ENCODE results near the gene UQCC3. TPM values are rescaled to one million over a fixed set of nuclear protein-coding genes. Genes with fewer than 3 reads are reported as not detected.

UQCC3 gene
- total RNA-seq, 1 donor from 2014 or later = 4.1 TPM

Other genes with a start within 250 kb of the UQCC3 start
- gene AHNAK, start 124.9 kb upstream of the UQCC3 start, total RNA-seq = 409 and 1,601 TPM in 2 replicates
- 1,513 and 1,623 TPM in 2 replicates for gene EEF1G, start 97.8 kb upstream of the UQCC3 start, total RNA-seq
- gene TUT1, start 80.2 kb upstream of the UQCC3 start, total RNA-seq = 5.9 and 12.7 TPM in 2 replicates
- gene MTA2, start 69.8 kb upstream of the UQCC3 start, total RNA-seq = 121 and 212 TPM in 2 replicates
- 14.9 and 29.7 TPM in 2 replicates for gene EML3, start 58.9 kb upstream of the UQCC3 start, total RNA-seq
- gene ROM1, start 58.4 kb upstream of the UQCC3 start, total RNA-seq = 0.87 and 2.5 TPM in 2 replicates
- gene B3GAT3, start 49.7 kb upstream of the UQCC3 start, total RNA-seq = 37.2 and 39.6 TPM in 2 replicates
- 146 and 347 TPM in 2 replicates for gene GANAB, start 25.1 kb upstream of the UQCC3 start, total RNA-seq
- gene INTS5, start 18.4 kb upstream of the UQCC3 start, total RNA-seq = 28.1 and 33.8 TPM in 2 replicates
- gene C11orf98, start 6.5 kb upstream of the UQCC3 start, total RNA-seq = 20.8 and 33.9 TPM in 2 replicates
- gene CSKMT, start 6.4 kb upstream of the UQCC3 start, total RNA-seq = 3.6 and 13.5 TPM in 2 replicates
- gene LBHD1, start 594 bp downstream of the UQCC3 start, total RNA-seq = 3.9 and 5.0 TPM in 2 replicates
- 97.6 and 105 TPM in 2 replicates for gene UBXN1, start 7.4 kb downstream of the UQCC3 start, total RNA-seq
- 0.17 and 0.25 TPM in 2 replicates for gene LRRN4CL, start 17.9 kb downstream of the UQCC3 start, total RNA-seq
- gene BSCL2, start 35.8 kb downstream of the UQCC3 start, total RNA-seq = 47.8 and 50.4 TPM in 2 replicates
- gene GNG3, start 36.0 kb downstream of the UQCC3 start, total RNA-seq = not detected in 2 replicates
- gene HNRNPUL2, start 55.8 kb downstream of the UQCC3 start, total RNA-seq = 4.3 and 18.4 TPM in 2 replicates
- 25.0 and 25.1 TPM in 2 replicates for gene TTC9C, start 56.8 kb downstream of the UQCC3 start, total RNA-seq
- 8.7 and 11.8 TPM in 2 replicates for gene ZBTB3, start 82.5 kb downstream of the UQCC3 start, total RNA-seq
- 46.0 and 78.3 TPM in 2 replicates for gene POLR2G, start 89.9 kb downstream of the UQCC3 start, total RNA-seq
- 15.1 and 20.7 TPM in 2 replicates for gene TAF6L, start 99.7 kb downstream of the UQCC3 start, total RNA-seq
- 26.6 and 46.4 TPM in 2 replicates for gene TMEM179B, start 115.7 kb downstream of the UQCC3 start, total RNA-seq
- gene TMEM223, start 120.3 kb downstream of the UQCC3 start, total RNA-seq = 15.1 and 29.3 TPM in 2 replicates
- 7.6 and 50.3 TPM in 2 replicates for gene NXF1, start 133.8 kb downstream of the UQCC3 start, total RNA-seq
- gene STX5, start 160.4 kb downstream of the UQCC3 start, total RNA-seq = 23.1 and 38.8 TPM in 2 replicates
- gene TEX54, start 161.2 kb downstream of the UQCC3 start, total RNA-seq = not detected in 2 replicates
- 42.8 and 59.9 TPM in 2 replicates for gene WDR74, start 167.9 kb downstream of the UQCC3 start, total RNA-seq
- 95.0 and 163 TPM in 2 replicates for gene SLC3A2, start 209.2 kb downstream of the UQCC3 start, total RNA-seq
- not detected in 2 replicates for gene CHRM1, start 249.7 kb downstream of the UQCC3 start, total RNA-seq